H9 (cell line): ENCODE measurements around the gene ARR3. TPM values are rescaled to one million over a fixed set of nuclear protein-coding genes. Genes with fewer than 3 reads are reported as not detected.
"Not testable (repeated sequence)": the region's sequence is repeated elsewhere in the genome, so short reads cannot be mapped to it uniquely, and the experiment has no call there.

ENCODE experiments used
- DNase-seq: peaks from one replicate; pipeline ENCODE4 v3.0.0-alpha.2; 2017
- H2AFZ ChIP-seq: one replicate; pipeline ENCODE4 v1.6.1; 2013; ENCODE audit warnings: mild to moderate bottlenecking, low read length, control low read depth, moderate library complexity
- H2AK5ac ChIP-seq: 2 replicates; pipeline ENCODE4 v1.6.1; 2013; ENCODE audit warnings: low read length, control low read depth, mixed read lengths; ENCODE audit not compliant: insufficient read length
- H2BK120ac ChIP-seq: one replicate; pipeline ENCODE4 v1.6.1; 2013; ENCODE audit warnings: low read depth, mild to moderate bottlenecking, low read length, control low read depth, inconsistent platforms; ENCODE audit not compliant: poor library complexity, severe bottlenecking
- H2BK12ac ChIP-seq: 2 replicates; pipeline ENCODE4 v1.6.1; 2013; ENCODE audit warnings: low read length, control low read depth, mixed read lengths, low read depth; ENCODE audit not compliant: insufficient read length
- H2BK15ac ChIP-seq: 2 replicates; pipeline ENCODE4 v1.6.1; 2013; ENCODE audit warnings: low read depth, low read length, control low read depth
- H2BK20ac ChIP-seq: one replicate; pipeline ENCODE4 v1.6.1; 2013; ENCODE audit warnings: low read depth, mild to moderate bottlenecking, low read length, control low read depth, inconsistent platforms; ENCODE audit not compliant: poor library complexity, severe bottlenecking
- H2BK5ac ChIP-seq: 2 replicates; pipeline ENCODE4 v1.6.1; 2013; ENCODE audit warnings: low read length, control low read depth, mixed read lengths; ENCODE audit not compliant: insufficient read length
- H3K14ac ChIP-seq: 2 replicates; pipeline ENCODE4 v1.6.1; 2013; ENCODE audit warnings: low read length, control low read depth; ENCODE audit not compliant: insufficient read depth
- H3K18ac ChIP-seq: 2 replicates; pipeline ENCODE4 v1.6.1; 2013; ENCODE audit warnings: low read depth, mild to moderate bottlenecking, mixed read lengths, low read length, control low read depth; ENCODE audit not compliant: insufficient read length
- H3K23ac ChIP-seq: 2 replicates; pipeline ENCODE4 v1.6.1; 2013; ENCODE audit warnings: low read length, control low read depth, mixed read lengths, low read depth; ENCODE audit not compliant: insufficient read length
- H3K23me2 ChIP-seq: 2 replicates; pipeline ENCODE4 v1.6.1; 2013; ENCODE audit warnings: low read depth, mild to moderate bottlenecking, mixed read lengths, low read length, control low read depth; ENCODE audit not compliant: insufficient read length, poor library complexity, severe bottlenecking
- H3K27ac ChIP-seq: 2 replicates; pipeline ENCODE4 v1.5.1; 2013; ENCODE audit warnings: low read length, control low read depth, mixed read lengths, low read depth; ENCODE audit not compliant: insufficient read length
- H3K27me3 ChIP-seq: 2 replicates; pipeline ENCODE4 v1.6.1; 2013; ENCODE audit warnings: low read length, control low read depth, inconsistent platforms; ENCODE audit not compliant: insufficient read depth
- H3K4ac ChIP-seq: 2 replicates; pipeline ENCODE4 v1.6.1; 2013; ENCODE audit warnings: low read depth, mild to moderate bottlenecking, control low read depth, inconsistent platforms, low read length, moderate library complexity
- H3K4me1 ChIP-seq: 2 replicates; pipeline ENCODE4 v1.6.1; 2013; ENCODE audit warnings: low read length, control low read depth, inconsistent platforms; ENCODE audit not compliant: insufficient read depth
- H3K4me2 ChIP-seq: 2 replicates; pipeline ENCODE4 v1.6.1; 2013; ENCODE audit warnings: low read length, control low read depth, mixed read lengths; ENCODE audit not compliant: insufficient read length, insufficient read depth
- H3K56ac ChIP-seq: 2 replicates; pipeline ENCODE4 v1.6.1; 2013; ENCODE audit warnings: low read depth, mild to moderate bottlenecking, mixed read lengths, low read length, control low read depth; ENCODE audit not compliant: insufficient read length
- H3K79me1 ChIP-seq: 2 replicates; pipeline ENCODE4 v1.6.1; 2013; ENCODE audit warnings: low read depth, mild to moderate bottlenecking, moderate library complexity, low read length, control low read depth, inconsistent platforms; ENCODE audit not compliant: insufficient read depth, poor library complexity, severe bottlenecking
- H3K79me2 ChIP-seq: 2 replicates; pipeline ENCODE4 v1.6.1; 2013; ENCODE audit warnings: low read length, control low read depth, inconsistent platforms; ENCODE audit not compliant: insufficient read depth
- H3K9ac ChIP-seq: 2 replicates; pipeline ENCODE4 v1.6.1; 2013; ENCODE audit warnings: low read length, control low read depth, mixed read lengths; ENCODE audit not compliant: insufficient read length; ENCODE audit errors: extremely low read depth
- H3K9me3 ChIP-seq: one replicate; pipeline ENCODE4 v1.6.1; 2013; ENCODE audit warnings: low read depth, low read length, inconsistent platforms; ENCODE audit not compliant: control insufficient read depth
- H3T11ph ChIP-seq: one replicate; pipeline ENCODE4 v1.6.1; 2013; ENCODE audit warnings: mild to moderate bottlenecking, low read length, control low read depth, inconsistent platforms
- H4K20me1 ChIP-seq: one replicate; pipeline ENCODE4 v1.6.1; 2013; ENCODE audit not compliant: control insufficient read depth, insufficient read length, insufficient read depth
- H4K5ac ChIP-seq: 2 replicates; pipeline ENCODE4 v1.6.1; 2013; ENCODE audit warnings: low read depth, mild to moderate bottlenecking, mixed read lengths, low read length, control low read depth; ENCODE audit not compliant: insufficient read length
- H4K8ac ChIP-seq: replicated peaks from 2 replicates; pipeline ENCODE4 v1.6.1; 2013; ENCODE audit warnings: low read length, control low read depth, mixed read lengths, low read depth; ENCODE audit not compliant: insufficient read length
- H4K91ac ChIP-seq: 2 replicates; pipeline ENCODE4 v1.6.1; 2013; ENCODE audit warnings: low read depth, mild to moderate bottlenecking, moderate library complexity, mixed read lengths, low read length, control low read depth; ENCODE audit not compliant: insufficient read length
- H3K27ac Mint-ChIP-seq, 3 experiments: 2 replicates in 2 of 3; 3 replicates in 1 of 3; pipeline ENCODE4 v1.8.0; 2020 to 2021; ENCODE audit warnings: mixed read lengths in 3 of 3, mild to moderate bottlenecking in 1 of 3, moderate library complexity in 1 of 3
- H3K27me3 Mint-ChIP-seq: 2 replicates; pipeline ENCODE4 v1.8.0; 2021; ENCODE audit warnings: low read depth, mild to moderate bottlenecking, moderate library complexity, mixed read lengths
- H3K36me3 Mint-ChIP-seq, 3 experiments: 2 replicates in 2 of 3; 3 replicates in 1 of 3; pipeline ENCODE4 v1.8.0; 2020 to 2021; ENCODE audit warnings: low read depth in 3 of 3, mixed read lengths in 3 of 3; ENCODE audit not compliant: insufficient read depth in 1 of 3
- H3K4me1 Mint-ChIP-seq, 2 experiments: 2 replicates each; pipeline ENCODE4 v1.8.0; 2020; ENCODE audit warnings: mixed read lengths in 2 of 2
- H3K4me3 Mint-ChIP-seq, 2 experiments: 2 replicates in 1 of 2; 3 replicates in 1 of 2; pipeline ENCODE4 v1.8.0; 2020 to 2021; ENCODE audit warnings: mild to moderate bottlenecking in 2 of 2, mixed read lengths in 2 of 2, moderate library complexity in 1 of 2
- H3K9me3 Mint-ChIP-seq, 2 experiments: 2 replicates in 1 of 2; 3 replicates in 1 of 2; pipeline ENCODE4 v1.8.0; 2020; ENCODE audit warnings: mild to moderate bottlenecking in 2 of 2, mixed read lengths in 2 of 2, moderate library complexity in 1 of 2
- CTCF ChIP-seq: fragments of 200-600 bp; sonication (generic); conservative IDR thresholded peaks from 3 replicates; pipeline ENCODE4 v1.8.0; 2021; ENCODE audit warnings: antibody characterized with exemption, mild to moderate bottlenecking
- WGBS: extraction: QIAGEN DNeasy Blood & Tissue Kit; methylation state at CpG from one replicate; pipeline ENCODE4 v1.1.7; 2013; ENCODE audit warnings: missing lambda C conversion rate, low lambda C conversion rate, mixed read lengths; ENCODE audit not compliant: insufficient read length; ENCODE audit errors: extremely low coverage; 5-methylcytosine and 5-hydroxymethylcytosine counted together
- total RNA-seq: library from RNA; stranded (reverse); gene quantifications from 2 replicates; pipeline ENCODE4 v1.2.1, GENCODE V29; 2021

ARR3 gene
- total RNA-seq, 1 experiment from 2014 or later = not detected

- Histone ChIP-seq H2BK120ac (no peak overlapping the region), H3K9me3 (peaks cover 49% of the 10 kb centered on the region), H3K23me2 (no peaks in the 10 kb centered on the region), H3K27ac (no peak overlapping the region), H2BK5ac (no peak overlapping the region), H2AK5ac (no peak overlapping the region), H3K4me1 (no peaks in the 10 kb centered on the region), H3K4me2 (no peak overlapping the region), H3K79me2 (no peaks in the 10 kb centered on the region), H3K14ac (no peak overlapping the region), H4K91ac (no peak overlapping the region), H2BK12ac (no peak overlapping the region), H4K5ac (no peak overlapping the region), H4K20me1 (no peaks in the 10 kb centered on the region), H3K79me1 (no peaks in the 10 kb centered on the region), H3K9ac (no peak overlapping the region), H3K56ac (no peak overlapping the region), H4K8ac (no peak overlapping the region), H2BK20ac (no peak overlapping the region), H3K4ac (no peak overlapping the region), H3K23ac (no peak overlapping the region), H2BK15ac (no peak overlapping the region), H2AFZ (no peak overlapping the region), H3K18ac (no peak overlapping the region), H3K27me3 (no peaks in the 10 kb centered on the region), H3T11ph (no peak overlapping the region)
- peaks cover 0 to 2% (median 2%) of the 10 kb centered on the region in 3 experiments; a peak in 1 of 7 replicates for H3K36me3 Mint-ChIP-seq
- no peak overlapping the region for H3K4me3 Mint-ChIP-seq
- H3K27ac Mint-ChIP-seq = no peak overlapping the region
- no peak for TF ChIP-seq CTCF
- no peak for DNase-seq
- peaks cover 71 to 85% of the 10 kb centered on the region in 2 experiments for H3K9me3 Mint-ChIP-seq
- H3K4me1 Mint-ChIP-seq = peaks cover 9 to 10% of the 10 kb centered on the region in 2 experiments
- H3K27me3 Mint-ChIP-seq = peaks cover 4% of the 10 kb centered on the region
- no CpG with 5 or more reads among the region's 3 CpGs for WGBS
Measured at GRCh38 chrX:70264784-70265183, 3.4 kb upstream of the ARR3 start.

GRCh38 chrX:70274029-70274428 is 5.9 kb downstream of the ARR3 start:
- not testable (repeated sequence) for H3K27me3 Mint-ChIP-seq, H4K20me1 ChIP-seq, H3K23me2 ChIP-seq, H3K27me3 ChIP-seq, H2AFZ ChIP-seq, H4K5ac ChIP-seq, H2AK5ac ChIP-seq, H3T11ph ChIP-seq, H3K4me1 ChIP-seq, H3K27ac Mint-ChIP-seq, H3K36me3 Mint-ChIP-seq, H3K79me1 ChIP-seq, H2BK12ac ChIP-seq, H3K4me2 ChIP-seq, H2BK120ac ChIP-seq, H3K79me2 ChIP-seq, H3K27ac ChIP-seq, H2BK15ac ChIP-seq, H3K14ac ChIP-seq, H2BK20ac ChIP-seq, H3K18ac ChIP-seq, H2BK5ac ChIP-seq, DNase-seq, H3K9ac ChIP-seq, H3K4ac ChIP-seq, H4K8ac ChIP-seq, H3K56ac ChIP-seq, H4K91ac ChIP-seq, H3K4me3 Mint-ChIP-seq, H3K4me1 Mint-ChIP-seq, H3K23ac ChIP-seq
- peaks cover 62 to 67% of the 10 kb centered on the region in 2 experiments for H3K9me3 Mint-ChIP-seq
- H3K9me3 ChIP-seq = peaks cover 38% of the 10 kb centered on the region
- no CpG with 5 or more reads among the region's 7 CpGs for WGBS
